Fibroblast of the conjunctiva (primary cell): ENCODE results near the gene NCAM1.
"Not testable (repeated sequence)": the region's sequence is repeated elsewhere in the genome, so short reads cannot be mapped to it uniquely, and the experiment has no call there.

Experiments used
- DNase-seq: peaks from one replicate; pipeline ENCODE4 v3.0.0-alpha.2; 2010; ENCODE audit warnings: low read depth

Gene NCAM1

GRCh38 chr11:113277907-113278306 lies 316.7 kb downstream of the NCAM1 start:
- no peak for DNase-seq

GRCh38 chr11:113278481-113278880 lies 317.3 kb downstream of the NCAM1 start:
- no peak for DNase-seq

GRCh38 chr11:113278925-113279324 lies 317.7 kb downstream of the NCAM1 start:
- DNase-seq = no peak

GRCh38 chr11:113279591-113279990 lies 318.4 kb downstream of the NCAM1 start:
- no peak for DNase-seq

GRCh38 chr11:113281052-113281725 lies 320.0 kb downstream of the NCAM1 start:
- DNase-seq = no peak

GRCh38 chr11:113282898-113283437 lies 321.7 kb downstream of the NCAM1 start:
- no peak for DNase-seq

GRCh38 chr11:113283881-113284280 lies 322.7 kb downstream of the NCAM1 start:
- no peak for DNase-seq

GRCh38 chr11:113286009-113286408 lies 324.8 kb downstream of the NCAM1 start:
- DNase-seq = no peak

- DNase-seq = no peak
Measured at GRCh38 chr11:113286509-113287497, 325.6 kb downstream of the NCAM1 start.

GRCh38 chr11:113287801-113288200 lies 326.6 kb downstream of the NCAM1 start:
- no peak for DNase-seq

GRCh38 chr11:113288286-113288863 lies 327.2 kb downstream of the NCAM1 start:
- no peak for DNase-seq

- peak; percentile 34 for DNase-seq
Measured at GRCh38 chr11:113289431-113290187, 328.4 kb downstream of the NCAM1 start.

- no peak for DNase-seq
Measured at GRCh38 chr11:113293936-113294335, 332.7 kb downstream of the NCAM1 start.

- no peak for DNase-seq
Measured at GRCh38 chr11:113295993-113296392, 334.8 kb downstream of the NCAM1 start.

GRCh38 chr11:113296447-113297205 lies 335.4 kb downstream of the NCAM1 start:
- DNase-seq = no peak

- not testable (repeated sequence) for DNase-seq
Measured at GRCh38 chr11:113298496-113298895, 337.3 kb downstream of the NCAM1 start.

GRCh38 chr11:113304916-113305315 lies 343.7 kb downstream of the NCAM1 start:
- DNase-seq = no peak

- peak; percentile 46 for DNase-seq
Measured at GRCh38 chr11:113305440-113306336, 344.5 kb downstream of the NCAM1 start.

GRCh38 chr11:113308601-113309000 lies 347.4 kb downstream of the NCAM1 start:
- DNase-seq = no peak

GRCh38 chr11:113311536-113311935 lies 350.3 kb downstream of the NCAM1 start:
- no peak for DNase-seq
